Retinal pigment epithelial cell (primary cell): ENCODE results near the gene MTO1.
"Not testable (repeated sequence)": the region's sequence is repeated elsewhere in the genome, so short reads cannot be mapped to it uniquely, and the experiment has no call there.

Experiments used
- DNase-seq: peaks from one replicate; pipeline ENCODE4 v3.0.0-alpha.2; 2010; ENCODE audit warnings: low read depth
- H3K4me3 ChIP-seq: 2 replicates; pipeline ENCODE4 v1.5.1; 2011; ENCODE audit warnings: mild to moderate bottlenecking, low read length, control low read depth, moderate library complexity
- TF ChIP-seq, protein P1 (sequence below): conservative IDR thresholded peaks from 2 replicates; pipeline ENCODE4 v1.5.1; 2011; ENCODE audit warnings: low read depth, low read length, control low read depth, inconsistent platforms

Gene MTO1

DNA sequence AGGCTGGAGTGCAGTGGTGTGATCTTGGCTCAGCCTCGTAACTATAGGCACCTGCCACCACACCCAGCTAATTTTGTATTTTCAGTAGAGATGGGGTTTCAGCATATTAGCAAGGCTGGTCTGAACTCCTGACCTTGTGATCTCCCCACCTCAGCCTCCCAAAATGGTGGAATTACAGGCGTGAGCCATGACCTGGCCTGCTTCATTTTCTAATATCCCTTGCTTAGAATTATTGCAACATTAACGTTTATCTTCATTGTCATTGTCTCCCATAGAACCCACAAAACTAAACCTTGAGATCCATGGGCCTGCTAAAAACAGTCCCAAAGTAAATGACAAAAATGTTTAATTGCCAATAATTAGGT, 53.2 kb downstream of the MTO1 start:
- no peak for DNase-seq
- no peak overlapping the region for H3K4me3 ChIP-seq
- TF ChIP-seq, protein P1, sequence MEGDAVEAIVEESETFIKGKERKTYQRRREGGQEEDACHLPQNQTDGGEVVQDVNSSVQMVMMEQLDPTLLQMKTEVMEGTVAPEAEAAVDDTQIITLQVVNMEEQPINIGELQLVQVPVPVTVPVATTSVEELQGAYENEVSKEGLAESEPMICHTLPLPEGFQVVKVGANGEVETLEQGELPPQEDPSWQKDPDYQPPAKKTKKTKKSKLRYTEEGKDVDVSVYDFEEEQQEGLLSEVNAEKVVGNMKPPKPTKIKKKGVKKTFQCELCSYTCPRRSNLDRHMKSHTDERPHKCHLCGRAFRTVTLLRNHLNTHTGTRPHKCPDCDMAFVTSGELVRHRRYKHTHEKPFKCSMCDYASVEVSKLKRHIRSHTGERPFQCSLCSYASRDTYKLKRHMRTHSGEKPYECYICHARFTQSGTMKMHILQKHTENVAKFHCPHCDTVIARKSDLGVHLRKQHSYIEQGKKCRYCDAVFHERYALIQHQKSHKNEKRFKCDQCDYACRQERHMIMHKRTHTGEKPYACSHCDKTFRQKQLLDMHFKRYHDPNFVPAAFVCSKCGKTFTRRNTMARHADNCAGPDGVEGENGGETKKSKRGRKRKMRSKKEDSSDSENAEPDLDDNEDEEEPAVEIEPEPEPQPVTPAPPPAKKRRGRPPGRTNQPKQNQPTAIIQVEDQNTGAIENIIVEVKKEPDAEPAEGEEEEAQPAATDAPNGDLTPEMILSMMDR: no peak

DNA sequence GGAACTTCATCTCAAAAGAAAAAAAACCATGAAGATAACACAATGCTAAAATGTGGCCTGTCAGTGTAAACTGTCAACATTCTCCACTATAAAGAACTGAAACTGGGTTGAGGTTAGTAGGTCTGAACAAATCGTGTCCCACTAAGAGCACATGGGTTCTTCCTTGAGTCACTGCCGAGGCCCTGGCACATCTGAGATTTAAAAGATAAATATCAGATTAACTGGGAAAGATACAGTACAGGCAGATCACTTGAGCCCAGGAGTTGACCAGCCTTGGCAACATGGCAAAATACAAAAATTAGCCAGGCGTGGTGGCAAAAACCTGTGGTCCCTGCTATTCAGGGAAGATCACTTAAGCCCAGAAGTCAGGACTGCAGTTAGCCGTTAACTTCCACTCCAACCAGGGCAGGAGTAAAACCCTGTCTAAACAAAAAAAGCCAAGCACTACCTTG, 53.7 kb downstream of the MTO1 start:
- DNase-seq: no peak
- H3K4me3 ChIP-seq: no peak overlapping the region
- TF ChIP-seq, protein P1: no peak

DNA sequence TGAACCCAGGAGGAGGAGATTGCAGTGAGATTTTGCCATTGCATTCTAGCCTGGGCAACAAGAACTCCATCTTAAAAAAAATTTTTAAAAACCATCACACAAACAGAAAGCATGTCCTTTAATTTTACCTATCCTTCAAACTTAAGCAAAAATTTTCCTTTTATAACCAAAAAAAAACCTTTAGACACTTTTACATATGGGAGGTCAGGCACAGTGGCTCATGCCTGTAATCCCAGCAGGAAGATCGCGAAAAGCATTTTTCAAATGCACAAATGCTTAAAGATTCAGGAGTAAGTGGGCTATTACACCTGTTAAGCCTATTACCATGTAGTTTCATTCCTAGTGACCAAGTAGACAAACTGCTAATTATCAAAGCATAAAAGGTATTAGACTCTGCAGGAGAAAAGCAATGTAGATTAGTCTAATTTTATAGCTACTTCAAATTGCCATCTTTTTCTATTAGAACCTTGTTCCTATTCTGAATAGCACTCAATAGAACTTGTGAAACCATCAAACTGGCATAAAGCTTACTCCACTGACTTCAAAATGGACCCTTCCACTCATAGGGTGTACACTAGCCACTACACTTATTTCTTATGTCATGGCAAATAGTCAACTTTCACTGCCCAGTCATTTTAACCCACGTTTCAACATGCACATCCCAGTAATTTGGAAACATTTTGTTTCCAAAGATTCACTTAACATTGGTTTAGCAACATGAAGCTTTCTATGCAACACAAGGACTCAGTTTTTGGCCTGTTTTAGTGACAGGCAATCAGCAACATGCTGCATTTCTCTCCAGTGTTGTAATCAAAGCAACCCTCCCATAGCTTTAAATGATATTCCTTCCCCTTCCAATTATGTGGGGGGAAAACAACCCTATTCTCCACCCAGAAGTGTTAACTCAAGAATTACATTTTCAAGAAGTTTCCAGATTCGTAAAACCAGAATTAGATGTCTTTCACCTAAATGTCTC, 55.3 kb downstream of the MTO1 start:
- TF ChIP-seq, protein P1: no peak
- H3K4me3 ChIP-seq: peak overlapping the region; percentile 38
- no peak for DNase-seq

DNA sequence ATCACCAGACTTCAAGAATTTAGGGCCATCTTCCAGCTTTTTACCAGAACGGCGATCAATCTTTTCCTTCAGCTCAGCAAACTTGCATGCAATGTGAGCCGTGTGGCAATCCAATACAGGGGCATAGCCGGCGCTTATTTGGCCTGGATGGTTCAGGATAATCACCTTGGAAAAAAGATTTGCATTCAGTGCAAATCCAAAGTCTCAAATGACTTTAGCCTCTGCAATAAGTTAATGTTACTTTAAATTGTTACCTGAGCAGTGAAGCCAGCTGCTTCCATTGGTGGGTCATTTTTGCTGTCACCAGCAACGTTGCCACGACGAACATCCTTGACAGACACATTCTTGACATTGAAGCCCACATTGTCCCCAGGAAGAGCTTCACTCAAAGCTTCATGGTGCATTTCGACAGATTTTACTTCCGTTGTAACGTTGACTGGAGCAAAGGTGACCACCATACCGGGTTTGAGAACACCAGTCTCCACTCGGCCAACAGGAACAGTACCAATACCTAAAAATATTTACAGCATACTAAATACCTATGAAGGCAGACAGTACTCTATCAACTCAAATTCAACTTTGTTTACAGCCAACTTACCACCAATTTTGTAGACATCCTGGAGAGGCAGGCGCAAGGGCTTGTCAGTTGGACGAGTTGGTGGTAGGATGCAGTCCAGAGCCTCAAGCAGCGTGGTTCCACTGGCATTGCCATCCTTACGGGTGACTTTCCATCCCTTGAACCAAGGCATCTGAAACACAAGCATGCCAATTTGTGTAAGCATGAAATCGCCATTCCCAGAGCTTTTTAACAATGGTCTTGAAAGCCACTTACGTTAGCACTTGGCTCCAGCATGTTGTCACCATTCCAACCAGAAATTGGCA, 56.8 kb downstream of the MTO1 start:
- not testable (repeated sequence) for DNase-seq
- H3K4me3 ChIP-seq: peak overlapping the region; percentile 99

DNA sequence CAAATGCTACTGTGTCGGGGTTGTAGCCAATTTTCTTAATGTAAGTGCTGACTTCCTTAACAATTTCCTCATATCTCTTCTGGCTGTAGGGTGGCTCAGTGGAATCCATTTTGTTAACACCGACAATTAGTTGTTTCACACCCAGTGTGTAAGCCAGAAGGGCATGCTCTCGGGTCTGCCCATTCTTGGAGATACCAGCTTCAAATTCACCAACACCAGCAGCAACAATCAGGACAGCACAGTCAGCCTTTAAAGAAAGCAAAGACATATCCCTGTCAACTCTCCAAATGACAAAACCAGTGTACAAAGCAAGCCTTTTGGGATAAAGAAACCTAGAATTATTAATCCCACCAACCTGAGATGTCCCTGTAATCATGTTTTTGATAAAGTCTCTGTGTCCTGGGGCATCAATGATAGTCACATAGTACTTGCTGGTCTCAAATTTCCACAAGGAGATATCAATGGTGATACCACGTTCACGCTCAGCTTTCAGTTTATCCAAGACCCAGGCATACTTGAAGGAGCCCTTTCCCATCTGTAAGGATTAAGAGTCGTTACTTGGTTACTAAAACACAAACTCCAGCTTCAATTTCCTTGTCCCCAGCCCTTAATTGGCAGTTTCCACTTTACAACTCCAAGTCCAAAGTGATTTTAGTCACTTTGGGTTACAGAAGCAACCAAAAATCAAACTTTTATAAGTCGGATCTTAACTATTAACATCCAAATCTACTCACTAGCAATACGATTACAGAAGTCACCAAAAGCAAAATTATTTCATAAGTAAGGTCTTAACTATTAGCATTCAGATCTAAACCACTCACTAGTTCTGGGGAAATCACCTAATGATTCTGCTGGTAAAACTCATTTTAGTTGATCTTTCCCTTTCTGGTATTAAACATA, 57.7 kb downstream of the MTO1 start:
- H3K4me3 ChIP-seq: peak overlapping the region; percentile 99
- not testable (repeated sequence) for DNase-seq

DNA sequence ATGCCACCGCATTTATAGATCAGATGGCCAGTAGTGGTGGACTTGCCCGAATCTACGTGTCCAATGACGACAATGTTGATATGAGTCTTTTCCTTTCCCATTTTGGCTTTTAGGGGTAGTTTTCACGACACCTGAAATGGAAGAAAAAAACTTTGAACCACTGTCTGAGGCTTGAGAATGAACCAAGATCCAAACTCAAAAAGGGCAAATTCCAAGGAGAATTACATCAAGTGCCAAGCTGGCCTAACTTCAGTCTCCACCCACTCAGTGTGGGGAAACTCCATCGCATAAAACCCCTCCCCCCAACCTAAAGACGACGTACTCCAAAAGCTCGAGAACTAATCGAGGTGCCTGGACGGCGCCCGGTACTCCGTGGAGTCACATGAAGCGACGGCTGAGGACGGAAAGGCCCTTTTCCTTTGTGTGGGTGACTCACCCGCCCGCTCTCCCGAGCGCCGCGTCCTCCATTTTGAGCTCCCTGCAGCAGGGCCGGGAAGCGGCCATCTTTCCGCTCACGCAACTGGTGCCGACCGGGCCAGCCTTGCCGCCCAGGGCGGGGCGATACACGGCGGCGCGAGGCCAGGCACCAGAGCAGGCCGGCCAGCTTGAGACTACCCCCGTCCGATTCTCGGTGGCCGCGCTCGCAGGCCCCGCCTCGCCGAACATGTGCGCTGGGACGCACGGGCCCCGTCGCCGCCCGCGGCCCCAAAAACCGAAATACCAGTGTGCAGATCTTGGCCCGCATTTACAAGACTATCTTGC, 58.6 kb downstream of the MTO1 start:
- peak overlapping the region; percentile 99 for H3K4me3 ChIP-seq
- TF ChIP-seq, protein P1: no peak
- no peak for DNase-seq

DNA sequence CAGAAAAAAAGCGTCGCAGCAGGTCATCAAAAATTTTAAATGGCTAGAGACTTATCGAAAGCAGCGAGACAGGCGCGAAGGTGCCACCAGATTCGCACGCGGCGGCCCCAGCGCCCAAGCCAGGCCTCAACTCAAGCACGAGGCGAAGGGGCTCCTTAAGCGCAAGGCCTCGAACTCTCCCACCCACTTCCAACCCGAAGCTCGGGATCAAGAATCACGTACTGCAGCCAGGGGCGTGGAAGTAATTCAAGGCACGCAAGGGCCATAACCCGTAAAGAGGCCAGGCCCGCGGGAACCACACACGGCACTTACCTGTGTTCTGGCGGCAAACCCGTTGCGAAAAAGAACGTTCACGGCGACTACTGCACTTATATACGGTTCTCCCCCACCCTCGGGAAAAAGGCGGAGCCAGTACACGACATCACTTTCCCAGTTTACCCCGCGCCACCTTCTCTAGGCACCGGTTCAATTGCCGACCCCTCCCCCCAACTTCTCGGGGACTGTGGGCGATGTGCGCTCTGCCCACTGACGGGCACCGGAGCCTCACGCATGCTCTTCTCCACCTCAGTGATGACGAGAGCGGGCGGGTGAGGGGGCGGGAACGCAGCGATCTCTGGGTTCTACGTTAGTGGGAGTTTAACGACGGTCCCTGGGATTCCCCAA, 59.3 kb downstream of the MTO1 start, which contains the start of gene EEF1A1:
EEF1A1 (minus strand) TSS at position 345 of the 663 bp plus-strand sequence. CDS start 1,006 bp downstream, outside the sequence.
- TF ChIP-seq, protein P1: no peak
- peak within 1 kb of the TSS; percentile 99 for H3K4me3 ChIP-seq
- DNase-seq: peak; percentile 99
